Fibroblast of lung (primary cell): Measurements from ENCODE around the gene RTN4IP1. TPM values are rescaled to one million over a fixed set of nuclear protein-coding genes. Genes with fewer than 3 reads are reported as not detected.

Experiments
- DNase-seq, 2 donors: peaks; one replicate each; pipeline versions ENCODE4 v3.0.0 to v3.0.0-alpha.2; 2010; ENCODE audit warnings: low read depth in 2 of 2
- H2AFZ ChIP-seq: 2 replicates; pipeline ENCODE4 v1.5.1; 2012; ENCODE audit warnings: low read length, control low read depth, inconsistent platforms
- H3K27ac ChIP-seq: 2 replicates; pipeline ENCODE4 v1.5.1; 2011; ENCODE audit warnings: low read length, control low read depth; ENCODE audit not compliant: insufficient read depth
- H3K27me3 ChIP-seq: 2 replicates; pipeline ENCODE4 v1.5.1; 2011; ENCODE audit warnings: mild to moderate bottlenecking, low read length; ENCODE audit not compliant: control insufficient read depth, insufficient read depth
- H3K36me3 ChIP-seq: 2 replicates; pipeline ENCODE4 v1.5.1; 2011; ENCODE audit warnings: low read length; ENCODE audit not compliant: control insufficient read depth, insufficient read depth
- H3K4me1 ChIP-seq: 2 replicates; pipeline ENCODE4 v1.5.1; 2011; ENCODE audit warnings: low read length; ENCODE audit not compliant: control insufficient read depth, insufficient read depth; ENCODE audit errors: extremely low read depth
- H3K4me2 ChIP-seq: 2 replicates; pipeline ENCODE4 v1.5.1; 2011; ENCODE audit warnings: low read length, control low read depth; ENCODE audit not compliant: insufficient read depth; ENCODE audit errors: extremely low read depth
- H3K4me3 ChIP-seq, 4 experiments: fragments of 200-600 bp in 1 of 4; sonication (generic) in 1 of 4; replicated peaks in 1 of 4; 2 replicates each; pipeline ENCODE4 v1.5.1; 2011 to 2016; ENCODE audit warnings: low read length in 4 of 4, low read depth in 3 of 4, mild to moderate bottlenecking in 3 of 4, control low read depth in 2 of 4, inconsistent platforms in 1 of 4, mixed read lengths in 1 of 4; ENCODE audit not compliant: insufficient read depth in 1 of 4; ENCODE audit errors: control extremely low read depth in 1 of 4
- H3K79me2 ChIP-seq: 2 replicates; pipeline ENCODE4 v1.5.1; 2012; ENCODE audit warnings: mild to moderate bottlenecking, low read length, inconsistent platforms; ENCODE audit not compliant: control insufficient read depth, insufficient read depth
- H3K9ac ChIP-seq: 2 replicates; pipeline ENCODE4 v1.5.1; 2011; ENCODE audit warnings: mild to moderate bottlenecking, low read length, control low read depth; ENCODE audit not compliant: insufficient read depth
- H3K9me3 ChIP-seq: 2 replicates; pipeline ENCODE4 v1.5.1; 2012; ENCODE audit warnings: low read depth, low read length; ENCODE audit not compliant: control insufficient read depth, insufficient read depth
- H4K20me1 ChIP-seq: 2 replicates; pipeline ENCODE4 v1.5.1; 2011; ENCODE audit warnings: low read length; ENCODE audit not compliant: control insufficient read depth, insufficient read depth; ENCODE audit errors: extremely low read depth
- EZH2 ChIP-seq: IDR thresholded peaks from 2 replicates; pipeline ENCODE4 v1.5.1; 2012; ENCODE audit warnings: low read length, control low read depth, mild to moderate bottlenecking; ENCODE audit errors: missing control alignments
- polyA plus RNA-seq, 2 donors: library from polyadenylated mRNA; depleted of rRNA in 1 of 2; stranded (reverse) in 1 of 2; unstranded in 1 of 2; fragments of >200 nt; gene quantifications; 2 replicates each; pipeline ENCODE4 v1.2.1, GENCODE V29; 2011 to 2012; ENCODE audit warnings: missing spikeins in 1 of 2
- total RNA-seq: library from RNA; depleted of rRNA; stranded (reverse); fragments of >200 nt; gene quantifications from 2 replicates; pipeline ENCODE4 v1.2.1, GENCODE V29; 2014
- TF ChIP-seq, protein P1 (sequence below), 2 donors: IDR thresholded peaks in 1 of 2; conservative IDR thresholded peaks in 1 of 2; 1 replicate in 1 of 2; 2 replicates in 1 of 2; pipeline ENCODE4 v1.5.1; 2011 to 2012; ENCODE audit warnings: low read length in 2 of 2, control low read depth in 1 of 2, inconsistent platforms in 1 of 2, low read depth in 1 of 2, mild to moderate bottlenecking in 1 of 2

The RTN4IP1 gene
- total and polyA plus RNA-seq, 2 donors (not counting 1 experiment from before 2014, with no cell fraction given): 8.4 to 9.2 TPM

DNA sequence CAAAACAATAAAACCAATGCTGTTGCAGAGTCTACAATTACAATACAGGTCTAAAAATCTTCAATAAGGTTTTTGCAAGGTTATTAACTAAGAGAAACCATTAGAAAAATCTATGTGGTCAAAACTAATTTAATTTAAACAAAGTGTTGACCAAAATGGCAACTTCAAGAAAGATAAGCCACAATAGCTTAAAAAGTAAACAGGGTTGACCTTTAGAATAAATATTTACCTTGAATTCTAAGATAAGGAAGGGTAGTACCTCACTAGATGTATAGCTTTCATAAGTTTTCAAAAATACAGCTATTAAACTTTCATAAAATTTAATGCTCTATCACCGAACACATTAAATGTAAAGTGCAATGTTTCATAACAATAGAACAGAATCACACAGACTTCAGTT is 11.4 kb downstream of the RTN4IP1 start:
- DNase-seq: no peak
- Histone ChIP-seq H3K27ac (no peak overlapping the region), H3K36me3 (no peaks in the 10 kb centered on the region), H3K9me3 (no peaks in the 10 kb centered on the region), H3K27me3 (no peaks in the 10 kb centered on the region), H4K20me1 (no peaks in the 10 kb centered on the region), H3K4me3 (no peak overlapping the region), H3K4me2 (no peak overlapping the region), H3K9ac (no peak overlapping the region), H3K4me1 (no peaks in the 10 kb centered on the region), H2AFZ (no peak overlapping the region), H3K79me2 (no peaks in the 10 kb centered on the region)
- TF ChIP-seq, protein P1, sequence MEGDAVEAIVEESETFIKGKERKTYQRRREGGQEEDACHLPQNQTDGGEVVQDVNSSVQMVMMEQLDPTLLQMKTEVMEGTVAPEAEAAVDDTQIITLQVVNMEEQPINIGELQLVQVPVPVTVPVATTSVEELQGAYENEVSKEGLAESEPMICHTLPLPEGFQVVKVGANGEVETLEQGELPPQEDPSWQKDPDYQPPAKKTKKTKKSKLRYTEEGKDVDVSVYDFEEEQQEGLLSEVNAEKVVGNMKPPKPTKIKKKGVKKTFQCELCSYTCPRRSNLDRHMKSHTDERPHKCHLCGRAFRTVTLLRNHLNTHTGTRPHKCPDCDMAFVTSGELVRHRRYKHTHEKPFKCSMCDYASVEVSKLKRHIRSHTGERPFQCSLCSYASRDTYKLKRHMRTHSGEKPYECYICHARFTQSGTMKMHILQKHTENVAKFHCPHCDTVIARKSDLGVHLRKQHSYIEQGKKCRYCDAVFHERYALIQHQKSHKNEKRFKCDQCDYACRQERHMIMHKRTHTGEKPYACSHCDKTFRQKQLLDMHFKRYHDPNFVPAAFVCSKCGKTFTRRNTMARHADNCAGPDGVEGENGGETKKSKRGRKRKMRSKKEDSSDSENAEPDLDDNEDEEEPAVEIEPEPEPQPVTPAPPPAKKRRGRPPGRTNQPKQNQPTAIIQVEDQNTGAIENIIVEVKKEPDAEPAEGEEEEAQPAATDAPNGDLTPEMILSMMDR (conservative IDR thresholded peaks at IDR 0.05 in 1 of 2, IDR thresholded peaks at IDR 0.05 in 1 of 2; ENCODE audit: low read depth in 1 of 2, low read length in 2 of 2): no peak
- no peak for TF ChIP-seq EZH2

DNA sequence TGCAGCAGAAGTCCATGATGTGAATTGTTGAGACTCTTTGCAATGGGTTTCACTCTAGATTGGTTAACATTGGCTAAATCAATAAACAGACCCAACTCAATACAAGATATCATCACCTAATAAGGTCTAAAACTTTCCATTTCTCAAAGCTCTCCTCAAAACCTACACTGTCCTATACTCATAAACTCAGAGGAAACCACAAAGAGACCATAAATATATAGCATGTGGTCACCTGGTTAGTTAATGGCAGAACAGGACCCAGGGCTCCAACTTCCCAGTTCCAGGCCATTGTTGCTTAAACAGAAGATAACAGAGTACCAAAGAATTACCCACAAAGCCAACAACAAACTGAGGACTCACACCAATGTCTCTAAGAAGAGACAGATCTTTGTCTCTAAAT is 12.0 kb downstream of the RTN4IP1 start:
- H3K4me1 ChIP-seq: no peaks in the 10 kb centered on the region
- H2AFZ ChIP-seq: no peak overlapping the region
- H3K9me3 ChIP-seq: no peaks in the 10 kb centered on the region
- H3K27ac ChIP-seq: no peak overlapping the region
- H4K20me1 ChIP-seq: no peaks in the 10 kb centered on the region
- no peak overlapping the region for H3K9ac ChIP-seq
- no peak overlapping the region for H3K4me3 ChIP-seq
- H3K79me2 ChIP-seq: no peaks in the 10 kb centered on the region
- H3K36me3 ChIP-seq: no peaks in the 10 kb centered on the region
- DNase-seq: no peak
- no peak overlapping the region for H3K4me2 ChIP-seq
- no peak for TF ChIP-seq EZH2
- TF ChIP-seq, protein P1 (conservative IDR thresholded peaks at IDR 0.05 in 1 of 2, IDR thresholded peaks at IDR 0.05 in 1 of 2; ENCODE audit: low read depth in 1 of 2, low read length in 2 of 2): no peak
- H3K27me3 ChIP-seq: no peaks in the 10 kb centered on the region

DNA sequence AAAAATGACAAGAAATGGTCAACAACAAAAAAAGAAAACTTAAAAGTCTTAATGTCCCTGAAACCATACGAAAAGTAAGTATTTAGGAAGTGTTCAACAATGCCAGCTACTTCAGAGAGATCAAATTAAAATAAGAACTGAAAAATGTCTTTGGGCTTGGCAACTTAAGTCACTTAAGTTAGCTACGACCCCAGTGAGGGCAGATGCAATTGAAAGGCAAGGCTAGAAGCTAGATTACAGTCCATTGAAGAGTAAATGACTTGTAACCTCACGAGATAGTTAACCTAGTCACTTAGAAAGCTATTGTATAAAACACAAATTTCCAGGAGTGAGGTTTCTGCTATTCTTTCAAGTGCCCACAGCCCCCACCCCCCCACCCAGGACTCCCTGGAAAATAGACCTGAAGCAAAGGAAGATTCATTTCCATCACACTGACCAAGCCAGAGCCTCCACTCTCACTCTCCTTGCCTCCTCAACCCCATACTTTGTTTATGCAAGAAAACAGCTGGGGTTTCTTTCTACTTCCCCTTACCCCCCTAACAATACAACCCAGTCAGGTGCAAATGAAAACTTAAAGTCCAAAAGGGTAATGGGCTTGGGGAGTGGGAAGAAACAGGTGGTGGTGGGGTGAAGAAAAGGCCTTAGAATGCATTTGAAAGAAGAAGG is 14.6 kb downstream of the RTN4IP1 start:
- H3K27ac ChIP-seq: no peak overlapping the region
- H2AFZ ChIP-seq: no peak overlapping the region
- no peak overlapping the region for H3K4me2 ChIP-seq
- H3K79me2 ChIP-seq: no peaks in the 10 kb centered on the region
- H3K9me3 ChIP-seq: no peaks in the 10 kb centered on the region
- H3K4me1 ChIP-seq: no peaks in the 10 kb centered on the region
- DNase-seq: no peak
- H3K4me3 ChIP-seq: no peak overlapping the region
- no peaks in the 10 kb centered on the region for H4K20me1 ChIP-seq
- TF ChIP-seq, protein P1 (conservative IDR thresholded peaks at IDR 0.05 in 1 of 2, IDR thresholded peaks at IDR 0.05 in 1 of 2; ENCODE audit: low read depth in 1 of 2, low read length in 2 of 2): no peak
- no peak for TF ChIP-seq EZH2
- H3K27me3 ChIP-seq: no peaks in the 10 kb centered on the region
- H3K9ac ChIP-seq: no peak overlapping the region
- no peaks in the 10 kb centered on the region for H3K36me3 ChIP-seq
